GM10248 (cell line): Measurements from ENCODE around the gene MRPL21.

Experiments
- CTCF ChIA-PET: fragments of 300-600 bp; sonication (Branson Sonifier 250); formaldehyde crosslinking; extraction: SDS; loops from one replicate; lab custom pipeline; 2021; ENCODE audit warnings: antibody characterized with exemption; lab: Yijun Ruan, JAX
- POLR2A ChIA-PET: fragments of 350-650 bp; sonication (Branson Sonifier 250); formaldehyde crosslinking; extraction: SDS; loops from one replicate; lab custom pipeline; 2020; ENCODE audit warnings: antibody characterized with exemption; lab: Yijun Ruan, JAX
- DNase-seq: peaks from one replicate; pipeline ENCODE4 v3.0.0; 2012; ENCODE audit errors: extremely low spot score
- CTCF ChIP-seq: IDR thresholded peaks from 2 replicates; pipeline ENCODE4 v1.5.1; 2012; ENCODE audit warnings: mild to moderate bottlenecking, low read depth; ENCODE audit errors: extremely low read depth, missing control alignments, control extremely low read depth

The MRPL21 gene

GRCh38 chr11:68935516-68936357 lies 32.1 kb upstream of the MRPL21 start:
- no peak for TF ChIP-seq CTCF
- POLR2A ChIA-PET, result no interaction called here
- DNase-seq, result no peak
- CTCF ChIA-PET, result no interaction called here

- POLR2A ChIA-PET, result no interaction called here
- CTCF ChIA-PET, result no interaction called here
- no peak for TF ChIP-seq CTCF
- DNase-seq, result no peak
These were observed 31.4 kb upstream of the MRPL21 start for GRCh38 chr11:68935066-68935465.

GRCh38 chr11:68934666-68935065 lies 31.0 kb upstream of the MRPL21 start:
- TF ChIP-seq CTCF, result no peak
- POLR2A ChIA-PET, result no interaction called here
- no peak for DNase-seq
- CTCF ChIA-PET, result no interaction called here

- DNase-seq, result no peak
- TF ChIP-seq CTCF, result no peak
- CTCF ChIA-PET, result interaction anchor here (1.0 kb wide), 1 partner anchor 44 kb away, joined by 3 read pairs; no protein-coding TSS in a partner anchor
- POLR2A ChIA-PET, result no interaction called here
These were observed 30.7 kb upstream of the MRPL21 start for GRCh38 chr11:68934321-68934645.

GRCh38 chr11:68933605-68934320 lies 30.1 kb upstream of the MRPL21 start:
- ChIA-PET CTCF (interaction anchor here (1.0 kb wide), 1 partner anchor 44 kb away, joined by 3 read pairs; no protein-coding TSS in a partner anchor), POLR2A (no interaction called here)
- TF ChIP-seq CTCF, result no peak
- DNase-seq, result no peak

- ChIA-PET CTCF (interaction anchor here (1.0 kb wide), 1 partner anchor 43 kb away, joined by 3 read pairs; no protein-coding TSS in a partner anchor), POLR2A (no interaction called here)
- no peak for DNase-seq
- TF ChIP-seq CTCF, result no peak
These were observed 29.4 kb upstream of the MRPL21 start for GRCh38 chr11:68932933-68933577.
